Stimulated activated CD4-positive, alpha-beta T cell treated with anti-CD3 and anti-CD28 coated beads, Interleukin-12 subunit alpha, Interleukin-12 subunit beta, amount 100 ng/mL, for 24 hours (primary cell): ENCODE data around the gene FRMD8.

Experiments
- DNase-seq, 2 experiments: peaks; one replicate each; pipeline ENCODE4 v3.0.0-alpha.2; 2020; ENCODE audit warnings: low read depth in 2 of 2

FRMD8 gene, protein sequence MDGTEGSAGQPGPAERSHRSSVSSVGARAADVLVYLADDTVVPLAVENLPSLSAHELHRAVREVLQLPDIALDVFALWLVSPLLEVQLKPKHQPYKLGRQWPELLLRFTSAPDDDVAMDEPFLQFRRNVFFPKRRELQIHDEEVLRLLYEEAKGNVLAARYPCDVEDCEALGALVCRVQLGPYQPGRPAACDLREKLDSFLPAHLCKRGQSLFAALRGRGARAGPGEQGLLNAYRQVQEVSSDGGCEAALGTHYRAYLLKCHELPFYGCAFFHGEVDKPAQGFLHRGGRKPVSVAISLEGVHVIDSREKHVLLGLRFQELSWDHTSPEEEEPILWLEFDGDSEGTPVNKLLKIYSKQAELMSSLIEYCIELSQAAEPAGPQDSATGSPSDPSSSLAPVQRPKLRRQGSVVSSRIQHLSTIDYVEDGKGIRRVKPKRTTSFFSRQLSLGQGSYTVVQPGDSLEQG

DNA sequence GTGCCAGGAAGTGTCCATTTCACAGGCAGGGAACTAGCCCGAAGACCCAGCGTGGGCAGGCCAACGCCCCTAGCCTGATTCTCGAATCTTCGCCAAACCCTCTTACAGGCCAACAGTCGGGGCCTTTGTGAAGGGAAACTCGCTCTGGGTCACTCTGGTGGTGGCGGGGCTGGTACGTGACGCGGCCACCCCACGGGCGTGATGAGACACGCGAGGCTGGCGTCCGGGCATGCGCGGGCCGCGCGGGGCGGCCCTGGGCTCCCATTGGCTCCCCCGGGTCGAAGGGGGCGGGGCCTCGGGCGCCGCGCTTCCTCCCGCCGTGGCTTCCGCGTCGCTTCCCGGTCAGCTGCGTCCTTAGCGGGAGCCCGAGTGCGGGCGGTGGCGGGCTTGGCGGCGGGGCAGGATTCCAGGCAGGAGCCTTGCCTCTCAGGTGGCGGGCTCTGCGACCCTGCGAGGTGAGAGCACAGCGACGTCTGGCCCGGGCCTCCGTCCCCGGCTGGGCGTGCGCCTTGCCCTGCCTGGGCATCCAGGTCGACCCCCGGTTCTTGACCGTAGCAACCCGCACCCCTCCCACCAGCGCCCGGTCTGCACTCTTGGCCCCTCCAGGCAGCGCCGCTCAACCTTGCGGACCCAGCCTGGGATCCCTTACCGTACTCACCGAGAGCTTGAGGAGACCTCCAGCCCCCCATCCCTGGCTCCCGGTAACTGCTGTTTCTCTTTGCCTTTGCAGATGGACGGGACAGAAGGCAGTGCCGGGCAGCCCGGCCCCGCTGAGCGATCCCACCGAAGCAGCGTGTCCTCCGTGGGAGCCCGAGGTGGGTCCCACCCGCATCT, at the start of gene FRMD8:
TSS of gene FRMD8 (plus strand) at position 331 of the 834 bp plus-strand sequence. CDS start at position 731, 400 bp downstream.
- peak; percentile 70 to 76 for DNase-seq

DNA sequence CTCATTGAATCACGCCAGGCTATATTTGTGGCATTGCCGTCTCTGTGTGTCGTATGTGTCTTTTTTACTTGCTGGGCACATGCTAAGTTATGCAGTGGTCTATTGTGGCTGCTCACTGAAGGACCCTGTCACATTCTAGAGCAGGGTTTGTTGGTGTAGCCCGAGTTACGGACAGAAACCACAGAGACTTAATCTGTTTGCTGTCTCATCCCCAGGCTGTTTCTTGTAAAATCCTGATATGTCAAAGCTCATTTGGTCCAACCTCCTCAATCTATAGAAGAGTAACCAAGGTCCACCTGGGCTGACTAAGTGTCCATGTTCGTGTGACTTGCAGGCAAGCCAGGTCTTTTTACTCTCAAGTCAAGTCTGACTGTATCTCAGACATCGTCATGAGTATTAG, 47.8 kb upstream of the FRMD8 start:
- no peak for DNase-seq

DNA sequence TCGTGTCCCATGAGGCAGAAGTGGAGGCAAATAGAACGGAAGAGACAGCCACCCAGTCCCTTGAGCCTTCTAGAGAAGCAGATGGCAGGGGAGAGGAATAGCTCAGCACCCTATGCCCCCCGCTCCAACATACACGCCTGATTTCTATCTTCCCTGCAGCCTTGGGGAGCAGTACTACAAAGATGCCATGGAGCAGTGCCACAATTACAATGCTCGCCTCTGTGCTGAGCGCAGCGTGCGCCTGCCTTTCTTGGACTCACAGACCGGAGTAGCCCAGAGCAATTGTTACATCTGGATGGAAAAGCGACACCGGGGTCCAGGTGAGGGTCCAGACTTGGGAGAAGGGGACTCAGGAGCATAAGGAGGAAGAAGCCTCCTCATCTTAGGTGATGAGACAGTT, 46.2 kb upstream of the FRMD8 start:
- DNase-seq = no peak

DNA sequence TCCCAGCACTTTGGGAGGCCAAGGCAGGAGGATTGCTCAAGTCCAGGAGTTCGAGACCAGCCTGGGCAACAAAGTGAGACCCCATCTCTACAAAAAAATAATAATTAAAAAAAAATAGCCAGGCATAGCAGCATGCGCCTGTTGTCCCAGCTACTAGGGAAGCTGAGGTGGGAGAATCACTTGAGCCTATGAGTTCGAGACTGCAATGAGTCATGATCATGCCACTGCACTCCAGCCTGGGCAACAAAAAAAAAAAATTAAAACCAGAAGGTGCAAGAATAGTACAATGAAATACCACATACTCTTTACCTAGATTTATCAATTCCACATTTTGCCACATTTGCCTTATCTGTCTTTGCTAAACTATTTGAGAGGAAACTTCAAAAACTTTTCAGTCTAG, 44.6 kb upstream of the FRMD8 start:
- no peak for DNase-seq

DNA sequence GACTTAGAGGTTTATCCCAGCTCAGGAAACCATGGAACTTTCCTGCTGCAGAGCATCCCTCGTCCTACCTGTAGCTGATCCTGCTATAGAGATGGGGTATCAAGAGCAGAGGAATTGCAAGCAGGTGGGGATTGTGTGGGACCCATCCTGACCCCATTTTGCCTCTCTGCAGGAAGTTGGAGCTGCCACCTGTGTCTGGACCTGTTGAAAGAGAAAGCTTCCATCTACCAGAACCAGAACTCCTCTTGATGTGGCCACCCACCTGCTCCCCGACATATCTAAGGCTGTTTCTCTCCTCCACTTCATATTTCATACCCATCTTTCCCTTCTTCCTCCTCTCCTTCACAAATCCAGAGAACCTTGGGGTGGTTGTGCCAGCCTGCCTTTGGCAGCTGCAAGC, 34.9 kb upstream of the FRMD8 start:
- no peak for DNase-seq

DNA sequence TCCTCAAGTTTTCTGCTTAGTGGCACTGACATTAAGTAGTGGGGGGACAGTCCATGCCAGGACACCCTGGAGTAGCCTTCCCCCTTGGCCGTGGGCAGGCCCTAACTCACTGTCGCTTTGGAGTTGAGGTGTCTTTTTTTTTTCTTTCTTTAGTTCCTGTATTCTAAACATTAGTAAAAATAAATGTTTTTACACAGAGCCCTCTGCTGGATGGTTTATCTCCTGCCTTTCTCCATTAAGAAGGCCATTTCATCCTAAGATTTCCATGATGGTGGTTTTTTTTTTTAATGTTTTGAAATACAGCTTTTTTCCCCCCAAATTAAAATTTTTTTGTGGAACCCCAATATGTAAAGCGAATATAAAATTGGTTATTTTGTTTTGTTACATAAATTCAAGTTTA, 33.7 kb upstream of the FRMD8 start:
- DNase-seq = no peak

DNA sequence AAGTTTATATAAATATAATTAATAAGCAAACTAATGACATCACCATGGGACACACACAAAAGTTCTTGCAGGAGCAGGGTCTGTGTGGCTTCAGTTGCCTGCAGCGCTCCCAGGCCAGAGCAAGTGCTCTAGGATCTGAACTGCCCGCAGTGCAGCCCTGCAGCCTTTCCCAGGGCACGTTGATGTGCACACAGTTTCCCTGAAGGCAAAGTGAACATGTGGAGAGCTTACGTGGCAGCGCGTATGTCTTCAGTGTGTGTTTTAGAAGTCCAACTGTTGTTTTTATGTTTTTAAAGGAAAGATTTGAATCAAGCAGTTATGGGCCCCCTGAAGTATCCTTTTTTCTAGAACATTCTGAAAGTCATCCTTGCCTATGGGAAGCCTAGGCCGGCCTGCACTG, 33.1 kb upstream of the FRMD8 start:
- no peak for DNase-seq

DNA sequence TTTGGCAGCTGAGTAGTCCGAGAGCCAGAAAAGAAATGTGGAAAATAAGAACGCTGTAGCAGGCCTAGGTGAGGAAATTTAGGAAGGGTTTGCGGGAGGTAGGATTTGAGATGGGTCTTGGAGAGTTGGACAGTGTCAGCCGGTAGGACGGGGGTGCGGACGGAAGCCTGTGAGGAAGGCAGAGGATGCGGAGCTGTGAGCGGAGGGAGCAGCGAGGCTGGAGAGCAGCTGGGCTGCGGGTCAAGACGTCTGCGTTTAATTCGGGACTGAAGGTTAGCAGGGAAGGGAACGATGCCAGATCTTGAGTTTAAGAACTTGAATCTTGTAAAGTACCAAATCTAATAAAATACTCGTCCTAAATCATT, 32.6 kb upstream of the FRMD8 start:
- DNase-seq = no peak

DNA sequence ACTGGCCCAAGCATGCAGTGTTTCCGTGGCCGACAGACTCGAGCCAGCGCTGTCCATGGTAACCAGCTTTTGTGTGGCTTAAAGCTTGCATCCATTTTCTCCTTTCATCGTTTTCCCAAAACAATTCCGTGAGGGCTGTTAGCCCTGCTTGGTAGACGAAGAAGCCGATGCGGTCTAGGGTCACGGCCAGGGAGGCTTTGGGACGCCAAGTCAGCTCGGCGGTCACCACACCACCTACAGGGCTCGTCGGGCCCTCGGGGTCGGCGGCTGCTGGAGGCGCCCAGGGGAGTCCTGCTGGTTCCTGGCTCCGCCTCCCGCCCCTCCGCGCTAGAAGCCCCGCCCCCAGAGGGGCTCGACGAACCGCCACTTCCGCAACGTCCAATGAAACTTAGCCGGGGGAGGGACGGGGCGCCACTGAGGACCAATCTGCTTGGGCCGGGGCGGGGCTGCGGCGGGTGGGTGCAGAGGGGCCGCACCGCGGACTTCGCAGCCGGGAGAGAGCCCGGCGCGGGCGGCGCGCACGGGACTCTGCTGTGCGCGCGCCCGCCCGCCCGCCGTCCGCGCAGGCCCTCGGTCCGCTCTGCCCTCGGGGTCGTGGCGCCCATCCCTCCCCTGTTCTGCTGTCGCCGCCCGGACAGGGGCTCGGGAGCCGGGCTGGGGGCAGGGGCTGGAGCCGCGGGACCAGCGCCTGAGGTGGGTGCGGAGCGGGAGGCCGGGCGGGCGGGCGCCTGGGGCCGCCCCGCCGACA, 32.0 kb upstream of the FRMD8 start, which contains the start of gene TIGD3:
TSS of gene TIGD3 (plus strand) at position 487 of the 748 bp plus-strand sequence. CDS start 1,058 bp downstream, outside the sequence.
- peak; percentile 89 to 98 for DNase-seq

DNA sequence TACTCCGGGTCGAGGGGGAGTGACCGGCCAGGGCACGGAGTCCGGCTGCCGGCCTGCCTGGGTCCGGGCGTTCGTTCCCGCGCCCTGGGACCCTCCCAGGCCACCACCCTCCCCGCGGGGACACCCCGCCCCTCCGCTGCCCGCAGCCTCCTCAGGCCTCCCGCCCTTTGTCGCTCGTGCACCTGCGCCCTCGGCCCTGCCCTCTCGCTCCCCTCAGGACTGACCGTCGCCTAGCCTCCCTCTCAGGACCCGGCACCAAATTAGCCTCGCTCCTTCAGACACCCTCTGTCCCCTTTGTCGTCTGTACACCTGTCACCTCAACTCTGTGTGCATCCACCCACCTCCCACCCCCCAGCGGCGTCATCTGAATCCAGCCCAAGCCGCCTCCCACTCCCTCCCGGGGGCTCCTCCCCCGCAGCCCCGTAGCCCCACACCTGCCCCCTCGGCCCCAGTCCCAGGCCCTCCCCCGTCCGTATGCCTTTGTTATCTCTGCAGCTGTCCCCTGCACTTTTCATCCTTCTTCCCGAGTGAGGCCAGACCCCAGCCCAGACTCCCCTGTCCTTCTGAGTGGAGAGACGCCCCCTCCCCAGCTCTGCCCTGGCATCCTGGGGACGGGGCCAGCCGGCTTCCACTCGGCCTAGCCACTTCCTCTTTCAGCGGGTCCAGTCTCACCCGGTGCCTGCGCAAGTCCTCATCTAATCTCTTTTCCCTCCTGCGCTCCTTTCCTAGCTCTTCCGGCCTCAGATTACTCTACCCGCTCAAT, 31.2 kb upstream of the FRMD8 start:
- peak in 1 of 2 experiments; percentile 41 for DNase-seq

DNA sequence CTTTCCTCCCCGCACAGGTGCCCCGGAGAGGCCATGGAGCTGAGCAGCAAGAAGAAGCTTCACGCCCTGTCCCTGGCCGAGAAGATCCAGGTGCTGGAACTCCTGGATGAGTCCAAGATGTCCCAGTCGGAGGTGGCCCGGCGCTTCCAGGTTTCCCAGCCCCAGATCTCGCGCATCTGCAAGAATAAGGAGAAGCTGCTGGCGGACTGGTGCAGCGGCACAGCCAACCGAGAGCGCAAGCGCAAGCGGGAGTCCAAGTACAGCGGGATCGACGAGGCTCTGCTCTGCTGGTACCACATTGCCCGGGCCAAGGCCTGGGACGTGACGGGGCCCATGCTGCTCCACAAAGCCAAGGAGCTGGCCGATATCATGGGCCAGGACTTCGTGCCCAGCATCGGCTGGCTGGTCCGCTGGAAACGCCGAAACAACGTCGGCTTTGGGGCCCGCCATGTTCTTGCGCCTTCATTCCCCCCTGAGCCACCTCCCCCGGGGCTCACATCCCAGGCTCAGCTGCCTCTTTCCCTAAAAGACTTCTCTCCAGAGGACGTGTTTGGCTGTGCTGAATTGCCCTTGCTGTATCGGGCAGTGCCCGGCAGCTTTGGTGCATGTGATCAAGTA, 30.6 kb upstream of the FRMD8 start:
- DNase-seq = no peak

DNA sequence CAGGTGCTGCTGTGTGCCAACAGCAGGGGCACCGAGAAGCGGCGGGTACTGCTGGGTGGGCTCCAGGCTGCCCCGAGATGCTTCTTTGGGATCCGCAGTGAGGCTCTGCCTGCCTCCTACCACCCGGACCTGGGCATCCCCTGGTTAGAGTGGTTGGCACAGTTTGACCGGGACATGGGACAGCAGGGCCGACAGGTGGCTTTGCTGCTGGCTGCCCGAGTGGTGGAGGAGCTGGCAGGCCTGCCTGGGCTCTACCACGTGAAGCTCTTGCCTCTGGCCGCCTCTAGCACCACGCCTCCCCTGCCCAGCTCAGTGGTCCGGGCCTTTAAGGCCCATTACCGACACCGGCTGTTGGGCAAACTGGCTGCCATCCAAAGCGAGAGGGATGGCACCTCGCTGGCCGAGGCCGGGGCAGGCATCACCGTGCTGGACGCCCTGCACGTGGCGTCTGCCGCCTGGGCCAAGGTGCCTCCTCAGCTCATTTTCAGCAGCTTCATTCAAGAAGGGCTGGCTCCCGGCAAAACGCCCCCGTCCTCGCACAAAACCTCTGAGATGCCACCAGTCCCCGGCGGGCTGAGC, 30.0 kb upstream of the FRMD8 start:
- DNase-seq = no peak

DNA sequence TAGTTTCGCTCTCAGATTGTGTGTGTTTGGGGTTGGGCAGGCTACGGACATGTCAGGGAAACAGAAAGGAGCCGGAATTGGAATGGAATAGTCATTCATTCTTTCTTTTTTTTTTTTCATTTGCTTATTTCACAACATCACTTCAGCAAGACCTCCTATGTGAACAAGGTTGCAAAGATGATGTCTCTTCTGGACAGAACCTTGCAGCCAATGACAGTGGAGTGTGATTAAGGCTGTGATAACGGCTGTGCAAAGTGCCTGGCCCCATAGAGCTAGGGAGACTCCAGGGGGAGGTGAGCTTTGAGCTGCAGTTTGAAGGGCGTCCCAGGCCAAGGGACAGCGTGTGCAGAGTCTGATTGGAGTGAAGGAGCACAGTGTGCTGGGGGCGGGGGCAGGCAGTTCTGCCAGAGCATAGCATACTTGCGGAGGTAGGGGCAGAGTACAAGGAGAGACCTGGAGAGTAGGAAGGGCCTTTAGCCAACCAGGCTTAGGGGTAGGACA, 28.5 kb upstream of the FRMD8 start:
- no peak for DNase-seq

DNA sequence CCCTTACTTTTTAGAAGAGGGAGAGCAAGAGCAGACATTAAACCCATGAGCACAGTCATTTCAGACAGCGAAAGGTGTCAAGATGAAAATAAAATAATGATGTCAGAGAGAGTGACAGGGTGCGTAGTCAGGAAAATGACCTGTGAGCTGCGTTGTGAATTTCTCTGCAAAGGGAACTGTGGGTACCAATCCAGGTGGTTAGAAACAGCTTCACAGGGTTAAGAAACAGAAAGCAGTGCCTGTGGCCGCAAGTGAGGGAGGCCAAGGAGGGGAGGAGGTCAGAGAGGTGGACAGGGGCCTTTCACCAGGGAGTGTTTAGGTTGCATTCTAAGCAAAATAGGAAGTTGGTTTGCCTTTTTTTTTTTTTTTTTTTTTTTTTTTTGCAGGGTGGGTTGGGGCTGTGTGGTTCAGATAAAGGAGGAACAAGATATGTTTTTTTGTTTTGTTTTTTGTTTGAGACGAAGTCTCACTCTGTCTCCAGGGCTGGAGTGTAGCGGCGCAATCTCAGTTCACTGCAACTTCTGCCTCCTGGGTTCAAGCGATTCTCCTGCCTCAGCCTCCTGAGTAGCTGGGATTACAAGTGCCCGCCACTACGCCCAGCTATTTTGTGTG, 24.0 kb upstream of the FRMD8 start:
- no peak for DNase-seq

DNA sequence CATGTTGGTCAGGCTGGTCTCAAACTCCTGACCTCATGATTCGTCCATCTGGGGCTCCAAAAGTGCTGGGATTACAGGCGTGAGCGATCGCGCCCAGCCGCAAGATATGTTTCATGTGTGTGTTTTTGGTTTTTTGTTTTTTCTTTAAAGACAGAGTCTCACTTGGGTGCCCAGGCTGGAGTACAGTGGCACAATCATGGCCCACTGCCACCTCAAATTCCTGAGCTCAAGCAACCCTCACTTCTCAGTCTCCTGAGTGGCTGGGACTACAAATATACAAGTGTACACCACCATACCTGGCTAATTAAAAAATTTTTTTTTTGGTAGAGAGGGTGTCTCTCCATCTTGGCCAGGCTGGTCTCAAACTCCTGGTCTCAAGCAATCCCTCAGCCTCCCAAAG, 23.5 kb upstream of the FRMD8 start:
- no peak for DNase-seq

DNA sequence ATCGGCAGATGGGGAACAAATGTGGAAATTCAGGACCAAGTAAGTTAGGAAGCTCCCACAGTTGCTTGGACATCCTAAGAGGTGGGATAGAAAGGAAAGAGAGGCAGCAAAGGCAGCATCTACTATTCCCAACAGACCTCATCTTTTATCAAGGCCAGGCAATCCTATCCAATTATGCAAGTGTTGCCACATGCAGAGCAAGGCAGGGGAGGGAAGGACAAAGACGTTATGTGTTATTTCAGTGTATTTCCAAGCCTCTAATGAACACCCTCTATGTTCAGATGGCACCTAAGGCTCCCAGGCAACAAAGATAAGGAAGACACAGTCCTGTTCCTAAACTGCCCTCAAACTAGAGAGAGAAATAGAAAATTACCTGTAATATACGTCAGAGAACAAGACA, 22.7 kb upstream of the FRMD8 start:
- DNase-seq = no peak

DNA sequence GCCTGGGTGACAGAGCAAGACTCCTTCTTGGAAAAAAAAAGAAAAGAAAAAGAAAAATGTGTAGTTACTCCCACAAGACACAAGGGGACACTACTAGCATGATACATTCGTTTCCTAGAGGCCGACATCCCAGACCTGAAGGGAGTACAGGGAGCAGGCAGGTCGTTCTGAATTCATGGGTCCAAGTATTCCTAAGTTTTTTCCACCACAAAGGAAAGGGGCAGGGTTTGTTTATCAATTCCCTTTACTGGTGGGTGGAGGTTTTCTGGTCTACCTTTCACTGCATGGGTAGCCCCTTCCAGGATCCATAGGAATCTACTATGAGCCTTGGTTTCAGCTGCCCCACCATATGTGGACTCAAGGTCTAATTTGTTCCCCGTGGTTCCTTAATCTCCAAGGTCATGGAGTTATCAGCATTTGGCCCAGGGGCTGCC, 20.1 kb upstream of the FRMD8 start:
- DNase-seq = no peak

DNA sequence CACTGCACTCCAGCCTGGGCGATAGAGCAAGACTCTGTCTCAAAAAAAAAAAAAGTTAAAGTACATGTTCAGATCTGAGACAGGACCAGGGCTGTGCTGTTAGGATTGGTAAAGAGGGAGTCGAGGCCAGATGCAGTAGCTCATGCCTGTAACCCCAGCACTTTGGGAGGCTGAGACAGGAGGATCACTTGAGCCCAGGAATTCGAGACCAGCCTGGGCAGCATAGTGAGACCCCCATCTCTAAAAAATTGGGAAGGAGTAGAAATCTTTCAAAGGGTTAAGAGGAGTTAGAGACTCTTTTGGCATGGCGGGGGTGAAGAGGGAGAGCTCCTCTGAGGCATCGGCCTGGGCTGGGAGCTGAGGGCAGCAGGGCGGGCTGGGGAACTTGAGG, 15.8 kb upstream of the FRMD8 start:
- no peak for DNase-seq

DNA sequence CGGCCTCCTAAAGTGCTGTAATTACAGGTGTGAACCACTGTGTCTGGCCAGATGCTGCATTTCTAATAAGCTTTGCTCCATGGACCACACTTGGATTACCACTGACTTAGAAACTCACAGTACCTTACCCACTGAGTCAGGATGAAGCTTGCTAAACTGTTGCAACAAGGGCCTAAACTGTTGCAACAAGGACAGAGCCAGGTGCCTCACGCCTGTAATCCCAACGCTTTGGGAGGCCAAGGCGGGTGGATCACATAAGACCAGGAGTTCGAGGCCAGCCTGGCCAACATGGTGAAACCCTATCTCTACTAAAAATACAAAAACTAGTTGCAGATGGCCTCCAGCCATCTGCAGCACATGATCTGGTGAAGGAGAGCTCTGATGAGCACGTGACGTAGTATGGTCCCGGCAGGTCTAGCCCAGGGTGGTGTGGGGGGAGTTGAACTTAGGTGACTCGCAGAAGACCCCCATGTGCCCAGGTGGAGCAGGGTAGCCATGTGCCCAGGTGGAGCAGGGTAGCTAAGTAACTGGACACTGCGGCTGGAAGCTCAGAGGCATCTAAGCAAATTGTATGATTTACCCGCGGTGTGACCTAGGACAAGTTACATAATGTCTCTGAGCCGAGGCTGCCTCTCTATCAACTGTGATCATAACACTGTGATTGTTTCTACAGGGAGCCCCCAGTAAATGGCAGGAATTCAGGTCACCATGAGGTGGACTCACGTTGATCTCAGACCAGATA, 12.4 kb upstream of the FRMD8 start:
- no peak for DNase-seq
